GM19025 (cell line): ENCODE results near the gene HOXB8.

ENCODE experiments used
- ATAC-seq: cut with Tn5 transposase; IDR thresholded peaks from one replicate; pipeline ENCODE4 v1.9.1; 2021; ENCODE audit warnings: mild to moderate bottlenecking, low read depth, moderate library complexity; ENCODE audit not compliant: unreplicated experiment

The HOXB8 gene

DNA sequence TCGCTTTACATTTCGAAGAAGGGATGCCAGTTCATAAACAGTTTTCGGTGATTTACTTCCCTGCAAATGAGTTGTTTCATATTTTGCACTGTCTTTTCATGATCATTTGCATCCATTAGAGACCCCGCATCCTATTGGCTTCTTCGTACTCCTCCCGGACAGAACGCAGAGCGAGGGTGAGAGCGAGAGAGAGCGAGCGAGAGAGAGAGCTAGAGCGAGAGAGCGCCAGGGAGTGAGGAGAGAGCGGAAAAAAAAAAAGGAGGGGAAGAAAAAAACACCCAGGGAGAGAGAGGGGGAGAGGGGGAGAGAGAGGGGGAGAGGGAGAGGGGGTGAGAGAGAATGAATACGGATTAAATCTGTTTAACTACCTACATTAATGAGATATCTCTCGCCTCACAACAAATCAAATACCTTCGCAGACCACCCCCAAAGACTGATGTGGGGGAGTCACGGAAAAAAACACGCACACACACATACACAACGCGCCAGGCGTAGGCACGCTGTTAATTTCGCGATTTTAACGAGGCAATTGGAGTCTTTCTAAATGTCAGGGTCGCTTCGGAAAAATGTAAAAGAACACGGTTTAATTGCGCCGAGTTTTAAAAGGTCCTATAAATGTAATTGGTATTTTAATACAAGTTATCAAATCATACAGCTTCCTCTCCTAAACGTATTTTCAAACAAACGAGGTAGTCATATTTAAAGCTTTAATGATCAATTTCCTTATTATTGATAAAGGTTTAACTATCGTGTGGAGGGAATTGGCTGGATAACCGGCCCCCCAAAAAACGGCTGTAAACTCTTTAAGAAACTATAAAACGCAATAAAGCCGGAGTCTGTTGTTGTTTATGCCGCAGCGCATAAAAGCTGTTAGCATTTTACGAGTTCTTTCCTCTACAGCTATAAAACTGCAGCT lies at the start of gene HOXB8:
TSS of gene HOXB8 (minus strand) at position 246 of the 916 bp plus-strand sequence. CDS start 588 bp downstream, outside the sequence.
- ATAC-seq, result no peak

DNA sequence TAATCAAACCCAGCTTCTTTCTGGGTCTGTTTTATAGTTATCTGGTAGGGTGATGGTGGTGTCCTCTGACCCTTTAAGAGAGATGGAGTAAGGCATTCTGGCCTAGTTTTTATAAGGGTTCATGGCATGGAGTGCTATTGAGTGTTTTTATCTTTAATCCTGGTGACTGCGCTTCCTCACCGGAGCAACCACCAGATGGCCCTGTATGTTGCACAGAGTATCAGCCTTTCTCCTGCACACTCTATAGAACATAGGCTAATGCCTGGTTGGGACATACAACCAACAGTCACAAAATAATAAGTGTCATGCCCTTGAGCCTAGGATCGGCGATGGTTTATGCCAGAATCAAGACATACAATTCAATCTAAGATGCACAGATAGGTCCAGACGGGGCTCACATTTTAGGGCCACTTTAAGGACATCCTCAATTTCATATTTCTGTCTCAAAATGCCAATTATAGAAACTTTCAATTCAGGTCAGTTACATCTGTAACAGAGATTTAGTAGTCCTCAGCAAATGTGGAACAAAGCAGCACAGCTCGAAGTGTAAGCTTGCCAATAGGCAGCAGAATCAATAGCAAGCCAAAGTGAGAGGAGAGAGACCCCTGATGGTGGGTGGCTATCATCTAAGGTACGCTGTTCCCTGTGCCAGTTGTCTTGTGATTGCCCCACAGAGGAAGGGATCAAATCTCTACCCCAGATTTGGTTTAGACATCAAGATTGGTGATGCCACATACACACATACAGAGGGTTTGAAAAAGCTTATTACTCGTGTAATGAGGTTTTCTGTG lies 48.2 kb upstream of the HOXB8 start:
- ATAC-seq, result no peak

DNA sequence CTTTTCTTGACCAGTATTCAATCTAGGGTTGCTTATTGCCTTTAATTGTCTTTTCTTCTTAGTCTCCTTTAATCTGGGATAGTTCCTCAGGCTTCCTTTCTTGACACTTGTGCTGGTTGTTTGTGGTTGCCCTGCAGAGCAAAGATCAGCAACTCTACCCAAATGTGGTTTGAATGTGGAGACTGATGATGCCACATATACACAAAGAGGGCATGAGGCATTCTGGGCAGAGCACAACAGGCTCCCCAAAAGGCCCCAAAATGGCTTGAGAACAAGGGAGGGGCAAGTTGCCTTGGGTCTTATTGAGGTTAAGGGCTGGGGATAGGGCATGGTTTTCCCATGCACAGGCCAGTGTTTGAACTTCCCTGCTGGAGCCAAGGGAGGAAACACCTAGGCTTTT lies 40.8 kb upstream of the HOXB8 start:
- no peak for ATAC-seq

DNA sequence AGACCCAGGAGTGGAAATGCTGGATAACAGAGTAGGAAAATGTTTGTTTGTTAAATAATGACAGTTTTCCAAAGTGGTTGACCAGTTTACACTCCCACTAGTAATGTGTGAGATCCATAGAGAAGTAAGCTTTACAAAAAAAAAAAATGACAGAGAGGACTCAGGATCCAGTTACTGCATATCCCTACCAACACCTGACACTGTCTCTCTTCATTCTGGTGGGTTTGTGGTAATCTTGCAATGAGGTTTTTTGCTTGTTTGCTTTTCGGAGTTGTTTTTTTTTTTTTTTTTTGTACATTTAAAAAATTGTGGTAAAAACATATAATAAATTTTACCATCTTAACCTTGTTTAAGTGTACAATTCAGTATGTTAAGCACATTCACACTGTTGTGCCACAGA lies 34.6 kb upstream of the HOXB8 start:
- ATAC-seq, result no peak

DNA sequence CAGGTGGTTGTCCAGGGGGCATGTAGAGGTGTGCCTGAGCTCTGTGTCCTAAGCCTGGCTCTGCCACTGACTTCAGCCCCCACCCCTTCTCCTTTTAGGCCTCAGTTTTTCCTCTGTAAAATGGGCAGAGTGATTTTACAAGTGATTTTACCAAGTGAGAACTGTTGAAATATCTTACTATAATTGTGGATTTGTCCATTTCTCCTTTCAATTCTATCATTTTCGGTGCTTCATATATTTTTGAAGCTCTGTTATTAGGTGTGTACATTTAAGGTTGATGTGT lies 32.8 kb upstream of the HOXB8 start:
- no peak for ATAC-seq

DNA sequence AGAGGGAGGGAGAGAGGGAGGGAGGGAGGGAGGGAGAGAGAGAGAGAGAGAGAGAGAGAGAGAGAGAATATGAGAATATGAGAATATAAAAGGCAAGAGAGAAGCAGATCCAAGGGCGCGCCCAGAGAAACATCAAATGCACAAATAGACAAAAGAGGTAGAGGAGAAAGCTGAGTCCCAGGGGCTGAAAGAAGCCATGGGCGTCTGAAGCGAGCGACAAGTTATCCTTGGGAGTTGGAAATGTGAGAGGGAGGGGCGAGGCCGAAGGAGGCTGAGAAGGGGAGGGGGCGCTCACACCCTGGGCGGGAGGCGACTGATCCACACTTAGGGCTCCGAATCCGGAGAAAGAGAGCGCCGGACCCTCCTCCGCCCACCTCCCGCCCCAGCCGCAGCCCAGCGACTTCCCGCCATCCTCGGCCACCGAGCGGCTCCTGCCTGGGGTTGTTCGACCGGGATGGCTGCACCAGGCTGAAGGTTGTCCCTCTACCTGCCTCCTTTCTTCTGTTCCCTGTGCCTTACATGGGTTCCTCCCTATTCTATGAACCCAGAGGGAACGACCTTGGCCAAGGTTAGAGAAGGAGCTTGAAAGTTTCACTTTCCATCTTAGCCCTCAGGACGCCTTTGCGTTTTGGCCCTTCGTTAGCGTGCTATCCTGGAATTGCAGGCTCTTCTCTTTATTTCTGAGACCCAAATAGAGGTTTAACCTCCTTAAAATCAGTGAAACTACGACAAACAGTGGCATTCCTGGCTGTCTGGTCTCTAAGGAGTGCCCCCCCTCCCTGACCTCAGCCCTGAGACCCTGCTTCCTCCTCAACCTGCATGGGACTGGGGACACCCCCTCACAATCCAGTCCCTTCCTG lies 32.2 kb upstream of the HOXB8 start:
- no peak for ATAC-seq

DNA sequence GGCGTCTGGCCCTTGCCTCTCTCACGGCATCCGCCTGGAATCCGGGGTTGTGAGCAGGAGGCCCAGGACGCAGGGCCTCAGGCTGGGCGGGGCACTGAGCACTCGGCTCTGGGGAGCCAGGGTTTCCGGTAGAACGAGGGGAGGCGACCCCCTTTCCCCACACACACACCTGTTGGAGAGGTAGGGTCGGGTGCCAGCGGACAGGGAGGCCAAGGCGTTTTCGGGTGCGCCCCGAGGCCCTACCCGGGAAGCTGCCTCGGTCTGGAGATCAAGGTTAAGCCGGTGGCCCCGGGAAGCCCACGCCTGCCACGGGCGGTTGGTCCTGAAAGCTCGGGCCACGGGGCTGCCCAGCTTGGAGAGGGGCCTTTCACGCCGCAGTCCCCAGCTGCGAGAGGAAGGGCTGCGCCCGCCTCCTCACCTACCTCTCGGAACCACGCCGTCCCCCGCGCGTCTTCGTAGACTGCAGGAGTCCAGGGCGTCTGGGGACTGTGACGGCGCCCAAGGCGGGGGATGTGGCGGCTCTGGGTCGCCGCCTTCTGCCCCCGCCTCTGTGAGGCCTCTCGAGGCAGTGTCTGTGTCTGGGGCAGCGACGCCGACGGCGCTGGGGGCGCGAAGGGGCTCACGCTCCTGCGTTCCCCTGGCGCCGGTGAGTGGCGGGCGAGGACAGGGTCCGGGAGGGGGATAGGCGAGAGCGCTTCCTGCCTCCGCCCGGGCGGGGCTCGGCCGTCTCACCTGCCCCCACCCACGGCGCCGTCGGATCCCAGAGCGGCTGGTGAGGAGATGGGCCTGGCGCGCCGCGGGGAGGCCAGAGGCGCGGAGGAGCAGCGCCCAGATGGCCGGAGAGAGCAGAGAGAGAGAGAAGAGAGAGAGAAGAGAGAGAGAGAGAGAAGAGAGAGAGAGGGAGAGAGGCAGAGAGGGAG lies 31.4 kb upstream of the HOXB8 start:
- ATAC-seq, result no peak

DNA sequence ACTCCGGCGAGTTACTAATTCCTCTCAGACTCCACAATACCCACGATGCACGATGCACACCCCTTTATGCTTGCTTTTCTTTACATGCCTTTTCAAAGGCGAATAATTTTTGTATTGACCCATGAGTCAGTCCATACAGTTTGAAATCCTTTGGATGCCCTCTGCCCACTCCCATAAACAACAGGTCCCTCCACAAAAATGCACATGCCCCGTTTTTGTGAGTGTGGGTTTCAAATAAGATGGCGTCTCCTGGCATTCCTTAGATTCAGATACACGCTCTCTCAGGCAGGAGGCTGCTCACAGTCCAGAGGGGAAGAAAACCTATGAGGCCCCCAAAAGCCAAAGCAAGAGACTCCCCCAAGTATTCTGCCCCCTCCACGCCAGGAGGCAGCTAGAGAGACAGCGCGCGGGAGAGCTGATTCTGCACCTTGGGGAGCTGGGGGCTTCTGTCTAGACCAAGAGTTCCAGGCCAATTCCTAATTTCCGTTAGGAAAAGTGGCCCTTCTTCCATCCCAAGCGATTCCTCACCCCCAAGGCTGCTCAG lies 30.6 kb upstream of the HOXB8 start:
- ATAC-seq, result no peak

DNA sequence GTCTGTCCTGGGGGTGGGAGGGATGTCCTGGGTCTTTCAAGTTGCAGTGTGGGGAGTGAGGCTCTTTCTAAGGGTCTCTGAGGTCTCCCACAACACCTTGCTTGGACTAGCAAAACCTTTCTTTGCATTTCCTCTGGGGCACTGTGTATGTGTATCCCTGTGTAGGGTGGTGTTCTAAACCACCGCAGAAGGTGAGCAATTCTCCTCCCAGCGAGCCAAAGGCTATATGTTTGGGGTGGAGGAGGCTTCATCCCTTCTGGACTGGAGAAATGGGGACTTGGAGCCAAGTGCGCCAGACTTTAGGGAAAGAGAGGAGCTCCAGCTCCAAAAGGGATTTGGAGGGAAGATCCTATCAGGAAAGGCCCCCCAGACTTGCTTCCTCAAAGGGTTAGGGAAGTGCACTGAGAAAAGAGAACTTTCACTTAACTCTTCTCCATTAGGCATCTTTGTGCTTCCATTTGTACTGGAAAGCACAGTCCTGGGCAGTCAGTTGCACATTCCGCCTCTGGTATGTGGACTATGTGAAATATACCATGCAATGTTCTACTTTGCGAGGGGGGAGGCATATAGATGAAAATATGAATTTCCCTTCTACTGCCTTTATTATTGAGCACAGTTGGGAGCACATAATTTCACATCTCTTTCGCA lies 29.9 kb upstream of the HOXB8 start:
- ATAC-seq, result no peak

DNA sequence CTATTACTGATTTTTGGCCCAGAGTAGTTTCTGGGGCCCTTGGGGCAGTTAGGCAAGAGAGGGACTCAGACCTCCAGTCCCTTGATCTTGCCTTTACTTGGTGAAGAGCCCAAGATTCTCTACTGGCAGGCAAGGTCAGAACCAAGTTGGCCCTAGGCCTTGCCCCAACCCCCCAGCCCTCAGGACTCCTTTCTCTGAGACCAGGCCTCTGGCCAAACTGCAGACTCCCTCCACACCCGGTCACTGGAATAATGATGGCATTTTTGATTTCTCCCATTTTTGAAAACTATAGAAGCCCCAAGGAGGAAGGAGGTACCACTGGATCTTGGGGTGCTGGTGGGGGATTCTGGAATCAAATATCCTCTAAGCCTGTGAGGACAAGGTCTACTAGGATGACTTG lies 29.1 kb upstream of the HOXB8 start:
- ATAC-seq, result no peak

DNA sequence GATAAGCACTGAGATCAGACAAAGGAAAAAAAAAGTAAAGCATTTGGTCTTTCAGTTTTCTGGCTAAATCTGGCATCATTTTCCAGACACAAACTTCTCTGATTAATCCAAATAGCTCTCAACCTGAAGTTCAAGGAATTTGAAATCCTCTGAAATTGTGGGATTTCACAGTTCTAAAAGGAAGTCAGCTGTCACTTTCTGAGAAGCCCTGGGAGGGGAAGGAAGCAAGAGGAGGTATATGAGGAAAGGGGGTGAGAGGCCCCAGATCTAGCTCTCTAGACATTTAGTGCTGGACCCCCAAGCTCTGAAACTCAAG lies 28.6 kb upstream of the HOXB8 start:
- ATAC-seq, result no peak

DNA sequence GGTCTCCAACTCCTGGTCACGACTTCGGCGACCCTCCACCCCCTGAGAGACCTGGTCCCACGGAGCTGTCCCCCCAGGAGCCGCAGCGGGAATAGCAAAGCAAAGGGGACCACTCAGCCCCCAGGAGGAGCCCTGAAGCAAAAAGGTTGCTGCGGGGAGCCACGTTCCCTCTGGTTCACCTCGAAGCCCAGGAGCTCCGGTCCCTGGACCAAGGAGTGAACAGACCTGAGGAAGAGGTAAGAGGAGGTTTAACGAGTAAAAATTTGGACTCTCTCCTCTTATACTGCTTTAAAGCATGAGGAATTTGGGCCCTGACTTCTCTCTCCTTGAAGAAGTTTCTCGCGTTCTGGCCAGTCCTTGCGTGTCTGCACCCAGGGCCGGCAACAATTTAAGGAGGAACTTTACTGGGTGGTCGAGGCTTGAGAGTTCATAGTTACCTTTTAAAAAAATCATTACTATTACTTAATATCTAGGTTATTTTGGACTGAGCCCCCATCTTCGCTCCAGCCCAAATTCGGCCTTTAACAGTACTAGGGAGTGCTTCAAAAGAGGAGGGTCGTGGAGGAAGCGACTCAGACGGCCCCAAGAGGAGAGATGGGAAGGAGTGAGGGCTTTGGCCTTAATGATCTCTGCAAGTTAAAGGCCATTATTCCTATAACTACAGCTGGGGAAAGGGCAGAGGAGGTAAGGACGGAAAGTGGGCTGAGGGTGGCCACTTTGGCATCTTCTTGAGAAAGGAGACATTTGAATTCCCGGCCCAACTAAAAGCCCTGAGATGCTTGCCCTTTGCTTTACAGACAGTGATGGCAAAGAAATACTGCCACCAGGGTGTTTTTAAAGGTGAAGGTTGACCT lies 28.0 kb upstream of the HOXB8 start:
- no peak for ATAC-seq

DNA sequence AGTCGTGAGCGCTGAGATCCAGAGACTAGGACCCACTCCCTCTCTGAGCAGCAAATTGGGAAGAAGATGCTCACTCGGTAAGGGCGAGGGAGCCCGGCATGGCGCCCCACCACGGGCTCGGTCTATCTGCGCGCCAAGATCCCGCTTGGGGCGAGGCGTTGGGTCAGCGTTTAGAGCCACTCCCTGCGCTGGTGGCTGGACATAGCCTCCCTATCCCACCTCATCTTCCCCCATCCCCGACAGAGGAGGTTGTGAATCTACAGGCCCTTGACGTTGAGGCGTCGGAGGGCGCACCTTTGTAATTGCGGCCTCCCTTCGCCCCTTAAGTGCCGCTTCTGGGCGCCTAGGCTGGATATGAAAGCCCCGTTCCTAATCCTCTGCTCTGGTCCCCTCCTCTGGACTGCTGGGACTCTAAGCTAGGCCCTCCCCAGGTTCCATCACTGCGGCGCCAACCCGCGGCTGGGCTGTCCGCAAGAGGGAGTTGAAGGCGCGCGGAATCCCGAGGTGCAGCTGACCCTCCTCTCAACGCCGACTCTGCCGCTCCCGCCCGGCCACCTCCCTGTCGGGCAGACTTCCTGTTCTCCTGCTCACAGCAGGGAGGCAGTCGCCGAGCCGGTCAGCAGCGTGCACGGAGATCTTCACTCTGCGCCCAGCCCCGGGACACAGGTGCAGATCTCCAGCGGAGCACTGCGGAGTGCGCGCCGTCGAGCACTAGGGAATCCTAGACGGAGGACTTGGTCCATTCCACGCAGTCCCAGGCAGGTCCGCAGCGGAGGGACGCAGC lies 27.2 kb upstream of the HOXB8 start:
- no peak for ATAC-seq

DNA sequence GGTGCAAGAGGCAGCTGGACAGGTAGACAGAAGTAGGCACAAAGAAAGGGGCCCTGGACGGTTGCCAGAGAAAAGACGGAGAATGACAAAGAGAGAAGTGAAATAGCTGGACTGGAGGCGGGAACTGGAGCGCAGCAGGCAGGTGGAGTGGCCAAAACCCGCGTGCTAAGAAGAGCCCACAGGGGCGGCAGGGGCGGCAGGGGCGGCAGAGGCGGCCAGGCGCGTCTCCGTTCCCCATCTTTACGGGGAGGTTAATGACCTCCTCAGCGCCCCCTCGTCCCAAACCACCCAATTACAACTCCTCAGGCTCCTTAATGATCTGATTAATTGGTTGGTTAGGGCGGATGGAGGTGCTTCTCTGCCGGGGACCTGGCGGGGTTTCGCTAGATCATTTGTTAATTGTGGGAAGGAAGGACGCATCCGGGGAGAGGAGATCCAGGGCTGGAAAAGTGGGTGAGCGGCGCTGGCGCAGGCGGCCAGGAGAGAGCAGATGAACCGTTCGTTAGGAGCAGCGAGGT lies 26.5 kb upstream of the HOXB8 start:
- no peak for ATAC-seq

DNA sequence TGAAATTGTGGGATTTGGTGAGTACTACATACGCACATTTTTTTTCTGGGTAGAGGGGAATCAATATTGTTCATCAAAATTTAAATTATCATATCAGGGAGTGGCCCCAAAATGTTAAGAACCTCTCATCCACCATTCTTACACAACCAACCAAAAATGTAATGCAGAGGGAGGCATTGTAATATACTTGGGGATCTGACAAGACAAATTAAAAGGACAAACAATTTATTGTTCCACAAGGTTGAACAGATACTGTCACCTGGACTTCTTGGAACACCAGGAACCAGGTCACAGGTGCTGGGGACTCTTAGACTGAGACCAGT lies 25.7 kb upstream of the HOXB8 start:
- ATAC-seq, result no peak

DNA sequence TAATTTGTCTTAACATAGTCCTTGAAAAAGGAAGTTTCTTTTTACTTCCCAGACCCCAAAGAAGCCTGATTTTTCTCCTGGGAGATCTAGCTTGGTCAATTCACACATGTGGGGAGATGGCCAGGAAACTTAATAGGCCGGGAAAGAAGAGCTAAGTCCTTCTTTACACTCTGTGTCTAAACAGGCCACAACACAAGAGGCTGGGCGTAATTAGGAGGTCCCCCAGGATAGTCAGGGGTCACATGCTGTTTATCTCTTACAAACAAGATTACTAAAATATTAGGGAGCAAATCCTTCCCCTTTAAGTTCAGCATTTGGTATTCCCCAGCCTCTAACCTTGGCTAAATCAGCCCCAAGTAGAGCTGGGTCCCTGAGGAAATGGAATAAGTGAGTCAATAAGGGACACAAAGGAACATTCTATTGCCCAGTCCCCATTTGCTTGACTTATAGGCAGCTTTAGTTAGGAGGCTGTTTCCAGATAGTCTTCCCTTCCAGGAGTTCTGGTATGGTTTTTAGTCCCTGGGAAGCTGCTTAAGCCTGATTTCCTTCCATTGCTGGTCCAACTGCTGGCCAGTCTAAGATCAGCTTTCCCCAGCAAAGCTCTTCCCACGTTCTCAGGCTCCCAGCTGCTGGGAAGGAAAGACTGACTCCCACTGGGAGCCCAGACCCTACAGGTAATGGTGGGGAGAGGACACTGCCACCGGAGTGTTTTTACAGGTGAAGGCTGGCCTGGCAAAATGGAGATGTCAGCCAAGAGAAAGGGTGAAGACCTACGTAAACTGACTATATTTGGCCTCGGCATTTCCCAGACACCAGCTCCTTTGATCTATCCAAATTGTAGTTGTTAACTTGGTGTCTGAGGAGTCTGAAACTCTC lies 25.1 kb upstream of the HOXB8 start:
- no peak for ATAC-seq

DNA sequence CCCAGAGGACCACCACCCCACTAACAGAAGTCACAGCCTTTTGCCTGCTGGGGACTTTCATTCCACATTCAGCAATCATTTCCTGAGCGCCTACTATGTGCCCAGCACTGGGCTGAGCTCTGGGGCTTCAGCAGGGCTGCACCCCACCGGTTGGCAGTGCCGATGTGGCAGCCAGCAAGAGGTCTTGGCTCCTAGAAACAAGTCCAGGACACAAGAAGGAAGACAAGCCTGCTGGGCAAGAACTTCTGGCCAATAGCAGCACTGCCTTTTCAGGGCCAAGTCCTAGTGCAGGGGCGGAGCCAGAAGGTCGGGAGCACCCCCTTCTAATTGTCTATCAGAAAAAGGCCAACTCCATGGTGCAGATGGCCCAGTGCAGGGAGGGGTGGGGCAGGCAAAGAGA lies 24.0 kb upstream of the HOXB8 start:
- ATAC-seq, result no peak
